Measurements from ENCODE around the gene SPATA31E1.

SPATA31E1 gene

DNA sequence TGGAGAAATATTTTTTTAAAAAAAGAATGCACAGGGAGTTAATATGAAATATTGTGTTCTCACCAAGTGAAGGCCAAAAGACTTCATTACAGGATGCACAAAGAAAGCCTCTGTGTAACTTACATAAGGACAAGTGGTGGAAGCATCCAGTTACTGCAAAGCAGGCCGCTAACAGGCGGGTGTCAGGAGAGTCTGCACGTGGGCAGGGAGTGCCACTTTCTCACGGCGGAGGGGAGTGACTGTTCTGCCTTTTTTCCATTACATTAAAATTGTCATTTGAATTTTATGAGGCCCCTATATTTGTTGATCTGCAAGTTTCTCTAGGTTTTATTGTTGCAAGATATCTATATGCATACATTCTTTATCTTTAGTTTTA, 28.1 kb upstream of the SPATA31E1 start:
- TF ChIP-seq, protein P1, sequence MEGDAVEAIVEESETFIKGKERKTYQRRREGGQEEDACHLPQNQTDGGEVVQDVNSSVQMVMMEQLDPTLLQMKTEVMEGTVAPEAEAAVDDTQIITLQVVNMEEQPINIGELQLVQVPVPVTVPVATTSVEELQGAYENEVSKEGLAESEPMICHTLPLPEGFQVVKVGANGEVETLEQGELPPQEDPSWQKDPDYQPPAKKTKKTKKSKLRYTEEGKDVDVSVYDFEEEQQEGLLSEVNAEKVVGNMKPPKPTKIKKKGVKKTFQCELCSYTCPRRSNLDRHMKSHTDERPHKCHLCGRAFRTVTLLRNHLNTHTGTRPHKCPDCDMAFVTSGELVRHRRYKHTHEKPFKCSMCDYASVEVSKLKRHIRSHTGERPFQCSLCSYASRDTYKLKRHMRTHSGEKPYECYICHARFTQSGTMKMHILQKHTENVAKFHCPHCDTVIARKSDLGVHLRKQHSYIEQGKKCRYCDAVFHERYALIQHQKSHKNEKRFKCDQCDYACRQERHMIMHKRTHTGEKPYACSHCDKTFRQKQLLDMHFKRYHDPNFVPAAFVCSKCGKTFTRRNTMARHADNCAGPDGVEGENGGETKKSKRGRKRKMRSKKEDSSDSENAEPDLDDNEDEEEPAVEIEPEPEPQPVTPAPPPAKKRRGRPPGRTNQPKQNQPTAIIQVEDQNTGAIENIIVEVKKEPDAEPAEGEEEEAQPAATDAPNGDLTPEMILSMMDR (IDR thresholded peaks at IDR 0.05; ENCODE audit: extremely low read depth, insufficient read depth, missing control alignments) = no peak
- in situ Hi-C loops (cut with MboI; ENCODE audit: low pct_unique_long_range_greater_than_20kb, low sequenced_read_pairs, unreplicated experiment) = no loop called here
- DNase-seq (ENCODE audit: low spot score) = no peak

DNA sequence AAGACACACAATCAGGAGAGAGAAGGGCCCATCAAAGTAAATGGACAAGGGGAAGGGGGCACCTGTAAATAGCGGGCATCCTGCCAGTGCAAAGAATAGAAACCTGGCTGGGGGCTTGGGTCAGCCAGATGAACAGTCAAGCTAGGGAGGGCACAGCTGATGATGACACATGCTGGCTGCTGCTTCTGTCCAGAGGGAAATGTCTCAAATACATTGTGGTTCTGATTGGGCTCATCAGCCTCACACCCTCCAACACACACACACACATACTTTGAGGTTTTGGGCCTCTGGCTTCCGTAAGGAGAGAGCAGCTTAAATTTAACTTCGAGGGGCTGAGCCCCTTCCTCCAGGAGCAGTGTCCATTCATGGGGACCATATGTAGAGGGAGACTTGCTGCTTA, 27.6 kb upstream of the SPATA31E1 start:
- TF ChIP-seq, protein P1 (IDR thresholded peaks at IDR 0.05; ENCODE audit: extremely low read depth, insufficient read depth, missing control alignments) = no peak
- in situ Hi-C loops (cut with MboI; ENCODE audit: low pct_unique_long_range_greater_than_20kb, low sequenced_read_pairs, unreplicated experiment) = no loop called here
- DNase-seq (ENCODE audit: low spot score) = no peak

DNA sequence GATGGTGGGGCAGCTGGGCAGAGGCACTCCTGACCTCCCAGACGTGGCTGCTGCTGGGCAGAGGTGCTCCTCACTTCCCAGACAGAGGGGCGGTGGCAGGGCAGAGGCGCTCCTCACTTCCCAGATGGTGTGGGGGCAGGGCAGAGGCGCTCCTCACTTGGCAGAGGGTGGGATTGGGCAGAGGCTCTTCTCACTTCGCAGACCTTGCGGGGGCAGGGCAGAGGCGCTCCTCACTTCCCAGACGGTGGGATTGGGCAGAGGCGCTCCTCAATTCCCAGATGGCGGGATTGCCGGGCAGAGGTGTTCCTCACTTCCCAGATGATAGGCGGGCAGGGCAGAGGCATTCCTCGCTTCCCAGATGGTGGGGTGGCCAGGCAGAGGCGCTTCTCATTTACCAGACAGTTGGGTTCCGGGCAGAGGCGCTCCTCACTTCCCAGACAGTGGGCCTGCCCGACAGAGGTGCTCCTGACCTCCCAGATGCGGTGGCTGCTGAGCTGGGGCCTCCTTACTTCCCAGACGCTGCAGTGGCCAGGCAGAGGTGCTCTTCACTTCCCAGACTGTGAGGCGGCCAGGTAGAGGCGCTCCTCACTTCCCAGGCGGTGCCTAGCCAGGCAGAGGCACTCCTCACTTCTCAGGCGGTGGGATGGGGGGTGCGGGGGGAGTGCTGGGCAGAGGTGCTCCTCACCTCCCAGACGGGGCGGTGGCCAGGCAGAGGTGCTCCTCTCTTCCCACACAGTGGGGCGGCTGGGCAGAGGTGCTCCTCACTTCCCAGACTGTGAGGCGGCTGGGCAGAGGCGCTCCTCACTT, 25.3 kb upstream of the SPATA31E1 start:
- TF ChIP-seq, protein P1 (IDR thresholded peaks at IDR 0.05; ENCODE audit: extremely low read depth, insufficient read depth, missing control alignments) = no peak
- in situ Hi-C loops (cut with MboI; ENCODE audit: low pct_unique_long_range_greater_than_20kb, low sequenced_read_pairs, unreplicated experiment) = no loop called here
- no peak for DNase-seq (ENCODE audit: low spot score)

DNA sequence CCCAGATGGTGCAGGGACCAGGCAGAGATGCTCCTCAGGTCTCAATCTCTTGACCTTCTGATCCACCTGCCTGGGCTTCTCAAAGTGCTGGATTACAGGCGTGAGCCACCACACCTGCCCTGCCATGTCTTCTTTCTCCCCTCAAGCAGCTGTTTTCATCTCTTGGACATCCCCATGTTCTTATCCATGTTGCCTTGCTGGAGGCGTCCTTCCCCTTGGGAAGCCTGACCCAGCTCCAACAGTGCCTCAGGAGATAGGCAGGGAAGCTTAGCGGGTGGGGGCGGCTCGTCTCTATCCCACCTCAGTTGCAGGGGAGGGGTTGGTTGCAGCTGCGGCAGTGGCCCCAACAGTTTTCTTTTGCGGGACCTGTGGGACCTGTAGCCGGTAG, 24.7 kb upstream of the SPATA31E1 start:
- TF ChIP-seq, protein P1 (IDR thresholded peaks at IDR 0.05; ENCODE audit: extremely low read depth, insufficient read depth, missing control alignments) = no peak
- in situ Hi-C loops (cut with MboI; ENCODE audit: low pct_unique_long_range_greater_than_20kb, low sequenced_read_pairs, unreplicated experiment) = no loop called here
- no peak for DNase-seq (ENCODE audit: low spot score)

DNA sequence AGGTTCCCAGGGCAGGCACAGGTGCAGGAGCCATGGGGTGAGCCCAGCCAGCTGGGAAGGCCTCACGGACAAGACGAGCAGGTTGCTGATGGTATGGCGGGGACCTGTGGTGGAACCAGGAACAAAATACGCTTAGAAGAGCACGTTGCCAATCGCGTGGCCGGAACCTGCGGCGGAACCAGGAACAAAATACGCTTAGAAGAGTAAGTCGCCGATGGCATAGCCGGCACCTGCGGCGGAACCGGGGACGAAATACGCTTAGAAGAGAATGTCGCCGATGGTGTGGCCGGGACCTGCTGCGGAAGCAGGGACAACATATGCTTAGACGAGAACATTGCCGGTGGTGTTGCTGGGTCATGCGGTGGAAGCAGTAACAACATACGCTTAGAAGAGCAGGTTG, 23.5 kb upstream of the SPATA31E1 start:
- no peak for DNase-seq (ENCODE audit: low spot score)
- TF ChIP-seq, protein P1 (IDR thresholded peaks at IDR 0.05; ENCODE audit: extremely low read depth, insufficient read depth, missing control alignments) = no peak
- in situ Hi-C loops (cut with MboI; ENCODE audit: low pct_unique_long_range_greater_than_20kb, low sequenced_read_pairs, unreplicated experiment) = no loop called here

DNA sequence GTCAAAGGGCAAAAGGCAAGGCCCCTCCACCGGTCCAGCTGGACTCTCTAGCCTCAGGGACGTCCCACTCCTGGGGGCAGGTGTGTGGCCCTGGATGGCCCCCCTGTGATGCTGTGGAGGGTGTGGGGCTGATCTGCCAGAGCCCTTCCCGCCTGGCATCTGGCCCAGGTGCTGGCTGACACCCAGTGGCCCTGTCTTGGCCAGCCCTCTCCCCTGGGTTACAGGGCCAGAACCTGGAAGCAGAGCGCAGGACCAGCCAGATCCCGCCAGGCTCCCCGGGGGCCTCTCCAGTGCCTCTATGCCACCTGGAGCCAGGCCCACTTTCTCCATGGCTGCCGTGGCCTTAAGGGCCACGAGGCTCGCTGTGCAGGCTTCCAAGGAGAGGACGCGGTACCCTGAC, 22.9 kb upstream of the SPATA31E1 start:
- no peak for DNase-seq (ENCODE audit: low spot score)
- in situ Hi-C loops (cut with MboI; ENCODE audit: low pct_unique_long_range_greater_than_20kb, low sequenced_read_pairs, unreplicated experiment) = no loop called here
- TF ChIP-seq, protein P1 (IDR thresholded peaks at IDR 0.05; ENCODE audit: extremely low read depth, insufficient read depth, missing control alignments) = no peak
